SK-N-SH (cell line): ENCODE measurements around the gene ATF7IP2.

Source experiments
- FOSL2 ChIP-seq: IDR thresholded peaks from 2 replicates; pipeline ENCODE4 v1.4.0; 2012; ENCODE audit warnings: low read depth, mild to moderate bottlenecking, moderate library complexity, borderline replicate concordance
- PBX3 ChIP-seq: IDR thresholded peaks from 2 replicates; pipeline ENCODE4; 2012
- POLR2AphosphoS5 ChIP-seq: IDR thresholded peaks from 2 replicates; pipeline ENCODE4 v1.6.1; 2012; ENCODE audit warnings: low read depth, low read length
- RAD21 ChIP-seq: IDR thresholded peaks from 2 replicates; pipeline ENCODE4 v1.6.1; 2012; ENCODE audit warnings: mild to moderate bottlenecking, low read length
- SMC3 ChIP-seq: IDR thresholded peaks from 2 replicates; pipeline ENCODE4 v1.6.1; 2012; ENCODE audit warnings: low read depth, low read length, improper control_type of control experiment

- no peak for TF ChIP-seq PBX3
- TF ChIP-seq FOSL2 = no peak
- TF ChIP-seq POLR2AphosphoS5 = no peak
- no peak for TF ChIP-seq RAD21
- no peak for TF ChIP-seq SMC3
Observed at GRCh38 chr16:10522966-10523365, 137.1 kb downstream of the ATF7IP2 start.
